Left ventricle myocardium inferior (tissue), 1 donor: ENCODE data around the gene IL22RA1. TPM values are rescaled to one million over a fixed set of nuclear protein-coding genes. Genes with fewer than 3 reads are reported as not detected.

Experiments used
- DNase-seq: peaks from one replicate; pipeline ENCODE4 v3.0.0-alpha.2; 2020
- H3K27ac ChIP-seq: fragments of 200-600 bp; replicated peaks from 2 replicates; pipeline ENCODE4 v1.8.0; 2021
- H3K27me3 ChIP-seq: fragments of 200-600 bp; 2 replicates; pipeline ENCODE4 v1.8.0; 2021; ENCODE audit warnings: low read depth
- H3K36me3 ChIP-seq: fragments of 200-600 bp; 2 replicates; pipeline ENCODE4 v1.8.0; 2021
- H3K4me1 ChIP-seq: fragments of 200-600 bp; 2 replicates; pipeline ENCODE4 v1.8.0; 2021
- H3K4me3 ChIP-seq: fragments of 200-600 bp; 2 replicates; pipeline ENCODE4 v1.8.0; 2021; ENCODE audit warnings: mild to moderate bottlenecking, moderate library complexity
- H3K9me3 ChIP-seq: fragments of 200-600 bp; replicated peaks from 2 replicates; pipeline ENCODE4 v1.8.0; 2021
- CTCF ChIP-seq: fragments of 200-600 bp; IDR thresholded peaks from 2 replicates; pipeline ENCODE4 v1.8.0; 2021; ENCODE audit warnings: antibody characterized with exemption, mild to moderate bottlenecking, borderline replicate concordance
- intact Hi-C: fragments of 100-400 bp; cut with micrococcal nuclease; formaldehyde crosslinking; loops from one replicate; pipeline ENCODE4 v1.11.0; 2022
- total RNA-seq: library from RNA; stranded (reverse); fragmentation: NEBNext Ultra II Directional; extraction: Animal tissue kit (Norgen Biotek cat#: 25700); gene quantifications from one replicate; pipeline ENCODE4 v1.2.1, GENCODE V29; 2021
- donor health status: DM: no; HTN: yes; CAD: no; lungs with severe emphysema.

Gene IL22RA1
- total RNA-seq, 1 donor from 2014 or later, result 0.14 TPM

- no peak overlapping the region for H3K27ac ChIP-seq
- no peak for TF ChIP-seq CTCF
- intact Hi-C loops, result no loop called here
- peak overlapping the region; percentile 28 for H3K4me3 ChIP-seq
- H3K9me3 ChIP-seq, result no peaks in the 10 kb centered on the region
- peaks cover 12% of the 10 kb centered on the region for H3K4me1 ChIP-seq
- no peak for DNase-seq
- H3K27me3 ChIP-seq, result peaks cover 48% of the 10 kb centered on the region
- no peaks in the 10 kb centered on the region for H3K36me3 ChIP-seq
These were observed 6.9 kb upstream of the IL22RA1 start for GRCh38 chr1:24149866-24150233.

- peaks cover 22% of the 10 kb centered on the region for H3K4me1 ChIP-seq
- DNase-seq, result no peak
- intact Hi-C loops, result no loop called here
- no peak overlapping the region for H3K4me3 ChIP-seq
- TF ChIP-seq CTCF, result no peak
- H3K27ac ChIP-seq, result no peak overlapping the region
- no peaks in the 10 kb centered on the region for H3K36me3 ChIP-seq
- H3K9me3 ChIP-seq, result no peaks in the 10 kb centered on the region
- peaks cover 45% of the 10 kb centered on the region for H3K27me3 ChIP-seq
These were observed 4.9 kb upstream of the IL22RA1 start for GRCh38 chr1:24147816-24148215.

DNA sequence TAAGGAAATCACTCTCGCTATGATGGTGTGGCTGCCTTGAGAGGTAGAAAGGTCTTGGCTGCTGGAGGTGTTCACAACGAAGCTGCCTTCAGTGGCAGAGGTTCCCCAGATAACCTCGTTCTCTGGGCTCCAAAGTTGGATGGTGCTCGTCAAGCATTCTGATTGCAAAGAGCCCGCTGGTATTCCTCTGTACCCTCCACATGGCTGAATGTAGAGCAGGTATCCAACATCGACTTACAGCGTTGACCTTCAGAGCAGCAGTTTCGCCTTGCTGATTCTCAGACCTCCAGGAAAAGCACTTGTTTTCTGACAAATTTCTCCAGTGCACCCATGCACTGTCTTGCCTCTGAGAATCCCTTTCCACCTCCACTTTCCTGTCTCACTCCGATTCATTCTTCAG lies 4.3 kb upstream of the IL22RA1 start:
- Histone ChIP-seq H3K27me3 (peaks cover 46% of the 10 kb centered on the region), H3K9me3 (no peaks in the 10 kb centered on the region), H3K36me3 (no peaks in the 10 kb centered on the region), H3K4me1 (peaks cover 27% of the 10 kb centered on the region), H3K27ac (no peak overlapping the region), H3K4me3 (no peak overlapping the region)
- no peak for TF ChIP-seq CTCF
- intact Hi-C loops, result no loop called here
- DNase-seq, result no peak

DNA sequence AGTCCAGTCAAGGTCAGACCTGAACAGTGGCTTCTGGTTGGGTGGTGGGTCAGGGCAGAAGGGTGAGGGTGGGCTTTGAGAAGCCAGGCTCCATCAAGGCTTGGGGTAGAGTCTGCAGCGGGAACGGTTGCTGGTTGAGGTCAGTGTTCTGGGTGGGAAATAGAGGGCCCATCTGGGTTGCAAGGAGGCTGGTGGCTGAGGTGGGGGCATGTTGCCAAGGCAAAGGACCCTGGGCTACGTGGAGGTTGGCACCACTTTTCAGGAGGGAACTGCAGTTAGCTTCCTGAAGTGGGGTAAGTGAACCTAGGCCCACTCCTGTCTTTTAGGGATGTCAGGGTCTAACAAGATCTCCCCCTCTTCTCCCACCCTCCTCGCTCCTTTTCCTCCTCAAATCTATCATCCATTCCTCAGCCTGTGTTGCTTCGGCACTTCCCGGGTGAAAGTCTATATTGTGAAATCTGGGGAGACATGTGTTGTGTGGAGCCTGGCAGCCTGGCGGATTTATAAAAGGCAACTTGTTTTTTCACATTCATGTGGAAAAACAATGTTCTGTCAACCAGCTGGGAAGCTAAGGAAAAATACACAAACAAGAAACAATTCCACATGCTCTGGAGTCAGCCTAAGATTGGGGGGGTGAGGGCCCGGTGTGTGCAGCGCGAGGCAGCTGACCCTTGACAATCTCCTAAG lies 1.5 kb downstream of the IL22RA1 start:
- H3K27ac ChIP-seq, result no peak overlapping the region

DNA sequence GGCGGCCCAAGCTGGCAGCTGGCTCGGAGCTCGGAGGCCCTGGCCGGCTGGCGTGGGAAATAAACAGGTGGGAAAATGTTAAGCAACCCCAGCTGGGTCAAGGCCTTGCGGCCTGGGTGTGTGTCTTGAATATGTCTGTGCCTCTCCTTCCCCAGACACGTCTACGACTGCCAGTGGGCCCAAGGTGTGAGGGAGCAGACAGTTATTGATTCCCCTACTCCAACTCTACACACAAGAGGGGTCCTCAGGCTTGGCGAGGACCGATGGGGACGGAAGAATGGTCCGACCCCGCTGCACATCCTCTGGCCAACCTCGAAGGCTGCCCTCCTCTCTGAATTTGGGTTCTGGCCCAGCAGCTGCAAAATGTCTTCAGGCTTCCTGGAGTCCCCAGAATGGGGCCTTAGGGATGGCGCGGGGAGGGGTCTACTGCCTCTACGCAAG lies 2.2 kb downstream of the IL22RA1 start:
- DNase-seq, result no peak
- peaks cover 15% of the 10 kb centered on the region for H3K4me1 ChIP-seq
- no peak overlapping the region for H3K4me3 ChIP-seq
- no peaks in the 10 kb centered on the region for H3K36me3 ChIP-seq
- H3K27me3 ChIP-seq, result peaks cover 20% of the 10 kb centered on the region
- intact Hi-C loops, result no loop called here
- no peak for TF ChIP-seq CTCF
- no peaks in the 10 kb centered on the region for H3K9me3 ChIP-seq
- no peak overlapping the region for H3K27ac ChIP-seq

More for the DNA sequence above, 1.5 kb downstream of the IL22RA1 start:
- Histone ChIP-seq H3K4me1 (peaks cover 15% of the 10 kb centered on the region), H3K36me3 (no peaks in the 10 kb centered on the region), H3K27me3 (peaks cover 20% of the 10 kb centered on the region), H3K4me3 (no peak overlapping the region), H3K9me3 (no peaks in the 10 kb centered on the region)
- intact Hi-C loops, result no loop called here
- no peak for DNase-seq
- no peak for TF ChIP-seq CTCF
